ENCODE data around the gene ZC3H7A.
"Not testable (repeated sequence)": the region's sequence is repeated elsewhere in the genome, so short reads cannot be mapped to it uniquely, and the experiment has no call there.

Gene ZC3H7A

GRCh38 chr16:11797166-11797956, at the start of gene ZC3H7A:
Gene ZC3H7A, minus strand, starts transcription at chr16:11797258. Its CDS starts 14,904 bp downstream, at chr16:11782354.
- peak; percentile 96 for DNase-seq (ENCODE audit: low spot score)

GRCh38 chr16:11844499-11844898, 47.4 kb upstream of the ZC3H7A start:
- no peak for DNase-seq (ENCODE audit: low spot score)

- DNase-seq (ENCODE audit: low spot score): no peak
Measured at GRCh38 chr16:11843861-11844260, 46.8 kb upstream of the ZC3H7A start.

GRCh38 chr16:11843206-11843605, 46.1 kb upstream of the ZC3H7A start:
- DNase-seq (ENCODE audit: low spot score): no peak

- DNase-seq (ENCODE audit: low spot score): no peak
Measured at GRCh38 chr16:11841026-11841425, 44.0 kb upstream of the ZC3H7A start.

GRCh38 chr16:11836650-11837244, 39.7 kb upstream of the ZC3H7A start:
- DNase-seq (ENCODE audit: low spot score): no peak

GRCh38 chr16:11835891-11836649, 39.0 kb upstream of the ZC3H7A start:
- DNase-seq (ENCODE audit: low spot score): no peak

- DNase-seq (ENCODE audit: low spot score): no peak
Measured at GRCh38 chr16:11835309-11835708, 38.3 kb upstream of the ZC3H7A start.

GRCh38 chr16:11833951-11834695, 37.1 kb upstream of the ZC3H7A start:
- DNase-seq (ENCODE audit: low spot score): no peak

GRCh38 chr16:11828696-11829095, 31.6 kb upstream of the ZC3H7A start:
- no peak for DNase-seq (ENCODE audit: low spot score)

- DNase-seq (ENCODE audit: low spot score): not testable (repeated sequence)
Measured at GRCh38 chr16:11825520-11826165, 28.6 kb upstream of the ZC3H7A start.

- DNase-seq (ENCODE audit: low spot score): peak; percentile 13
Measured at GRCh38 chr16:11824362-11824761, 27.3 kb upstream of the ZC3H7A start.

GRCh38 chr16:11823645-11824044, 26.6 kb upstream of the ZC3H7A start:
- not testable (repeated sequence) for DNase-seq (ENCODE audit: low spot score)

- no peak for DNase-seq (ENCODE audit: low spot score)
Measured at GRCh38 chr16:11819798-11820197, 22.7 kb upstream of the ZC3H7A start.

- not testable (repeated sequence) for DNase-seq (ENCODE audit: low spot score)
Measured at GRCh38 chr16:11818970-11819369, 21.9 kb upstream of the ZC3H7A start.

- DNase-seq (ENCODE audit: low spot score): no peak
Measured at GRCh38 chr16:11816123-11816522, 19.1 kb upstream of the ZC3H7A start.

GRCh38 chr16:11814800-11815199, 17.7 kb upstream of the ZC3H7A start:
- not testable (repeated sequence) for DNase-seq (ENCODE audit: low spot score)

GRCh38 chr16:11806721-11807120, 9.7 kb upstream of the ZC3H7A start:
- no peak for DNase-seq (ENCODE audit: low spot score)

GRCh38 chr16:11805556-11805955, 8.5 kb upstream of the ZC3H7A start:
- no peak for DNase-seq (ENCODE audit: low spot score)

GRCh38 chr16:11801481-11802021, 4.5 kb upstream of the ZC3H7A start:
- DNase-seq (ENCODE audit: low spot score): no peak

GRCh38 chr16:11800382-11800718, 3.3 kb upstream of the ZC3H7A start:
- no peak for DNase-seq (ENCODE audit: low spot score)

Measured in SW480 (cell line).